ENCODE results near the gene ROR1.
"Not testable (repeated sequence)": the region's sequence is repeated elsewhere in the genome, so short reads cannot be mapped to it uniquely, and the experiment has no call there.

Gene ROR1

DNA sequence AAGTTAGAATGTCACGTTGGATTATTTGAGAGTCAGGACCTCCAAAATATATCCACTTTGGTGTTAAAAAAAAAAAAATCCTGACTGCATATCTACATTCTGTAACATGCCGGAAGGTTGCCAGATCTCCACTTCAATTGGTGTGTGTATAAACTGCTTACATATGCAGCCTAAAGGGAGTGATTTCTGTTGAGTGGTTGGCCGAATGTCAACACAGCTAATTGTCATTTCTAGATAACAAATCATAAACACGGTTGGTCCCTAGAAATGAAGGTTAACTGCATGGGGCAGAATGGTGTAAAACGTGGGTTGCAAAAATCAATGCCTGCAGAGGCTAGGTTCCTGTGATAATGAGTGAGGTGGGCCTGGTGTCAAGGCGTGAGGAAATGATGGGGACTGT, 15.0 kb upstream of the ROR1 start:
- no peak for DNase-seq (ENCODE audit: low spot score)

DNA sequence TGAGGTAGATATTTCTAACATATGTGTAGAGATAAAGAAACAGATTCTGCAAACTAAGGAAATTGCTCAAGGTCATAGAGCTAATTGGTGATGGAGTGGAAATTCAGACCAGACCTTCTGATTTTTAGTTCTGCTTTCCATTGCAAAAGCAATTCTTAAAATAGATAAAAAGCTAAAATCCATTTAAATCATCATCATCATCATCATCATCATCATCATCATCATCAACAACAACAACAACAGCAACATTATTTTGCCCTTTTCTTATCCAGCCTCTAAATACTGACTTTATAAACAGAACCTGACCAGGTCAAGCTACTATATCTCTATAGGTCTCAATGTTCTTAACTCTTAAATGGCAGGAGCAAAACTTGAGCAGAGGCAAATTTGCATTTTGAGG, 14.0 kb upstream of the ROR1 start:
- DNase-seq (ENCODE audit: low spot score): no peak

DNA sequence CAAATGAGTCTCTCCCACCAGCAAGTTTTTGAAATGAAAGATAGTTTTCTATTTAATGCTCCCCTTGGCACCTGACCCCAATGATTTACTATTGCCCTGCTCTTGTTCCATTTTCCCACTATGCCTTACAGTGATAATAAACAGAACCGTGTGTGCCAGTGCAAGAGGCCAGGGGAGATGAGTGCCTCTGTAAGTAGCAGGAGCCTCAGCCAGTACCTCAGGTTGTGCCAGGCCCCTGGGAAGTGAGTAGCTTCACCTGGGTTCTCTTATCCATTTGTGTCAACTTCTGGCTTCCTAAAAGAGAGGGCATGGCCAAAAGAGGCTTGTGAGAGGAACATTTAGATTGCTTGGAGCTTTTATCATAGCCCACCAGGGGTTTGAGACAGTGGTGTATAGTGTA, 3.4 kb upstream of the ROR1 start:
- no peak for DNase-seq (ENCODE audit: low spot score)

DNA sequence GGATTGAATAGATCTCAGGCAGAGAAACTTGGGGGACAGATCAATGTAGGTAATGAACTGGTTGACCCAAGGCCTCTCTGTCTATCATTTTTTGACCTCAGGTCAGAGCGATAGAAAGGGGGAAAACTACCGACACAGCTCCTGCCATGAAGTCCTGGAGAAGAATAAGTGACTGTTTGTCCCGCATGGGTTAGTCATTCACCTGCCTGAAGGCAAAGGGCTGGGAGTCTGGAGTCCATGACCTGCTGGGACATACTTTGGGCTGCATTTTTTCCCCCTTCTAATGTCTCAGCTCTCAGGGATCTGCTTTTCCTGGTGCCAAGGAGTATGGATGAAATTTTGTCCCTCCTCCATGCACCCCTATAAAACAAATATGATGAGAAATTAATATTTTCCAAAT, 1.6 kb upstream of the ROR1 start:
- DNase-seq (ENCODE audit: low spot score): no peak

DNA sequence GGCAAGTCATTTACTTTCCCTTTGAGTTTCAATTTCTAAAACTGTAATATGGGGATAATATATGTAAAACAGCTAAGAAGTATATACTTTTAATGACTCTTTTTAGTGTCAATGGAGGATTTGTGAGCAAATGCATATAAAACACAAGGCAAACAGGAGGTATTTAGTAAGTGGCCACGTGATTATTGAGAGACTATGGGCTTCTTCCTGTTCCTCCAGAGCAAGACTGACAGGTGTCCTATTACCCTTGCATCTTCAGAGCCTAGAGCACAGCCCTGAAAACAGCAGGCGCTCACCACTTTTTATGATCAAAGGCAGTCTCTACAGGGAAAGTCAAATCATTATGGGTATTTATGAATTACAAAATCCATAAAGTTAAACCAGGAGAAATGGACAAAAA, 941 bp upstream of the ROR1 start:
- DNase-seq (ENCODE audit: low spot score): no peak

DNA sequence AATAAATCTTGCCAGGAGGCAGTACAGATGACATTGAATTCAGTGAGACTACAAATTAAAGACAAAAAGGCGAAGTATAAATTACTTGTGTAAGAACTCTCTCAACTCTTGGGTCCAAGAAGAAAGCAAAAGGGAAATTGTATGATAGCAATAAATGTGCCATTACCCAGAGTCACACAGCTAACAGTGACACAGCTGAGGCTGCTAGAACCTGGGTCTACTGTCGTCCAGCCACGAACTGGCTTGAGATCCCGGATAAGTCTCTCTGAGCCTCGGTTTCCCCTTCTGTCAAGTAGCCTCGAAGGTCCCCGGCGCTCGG, 362 bp upstream of the ROR1 start:
- no peak for DNase-seq (ENCODE audit: low spot score)

DNA sequence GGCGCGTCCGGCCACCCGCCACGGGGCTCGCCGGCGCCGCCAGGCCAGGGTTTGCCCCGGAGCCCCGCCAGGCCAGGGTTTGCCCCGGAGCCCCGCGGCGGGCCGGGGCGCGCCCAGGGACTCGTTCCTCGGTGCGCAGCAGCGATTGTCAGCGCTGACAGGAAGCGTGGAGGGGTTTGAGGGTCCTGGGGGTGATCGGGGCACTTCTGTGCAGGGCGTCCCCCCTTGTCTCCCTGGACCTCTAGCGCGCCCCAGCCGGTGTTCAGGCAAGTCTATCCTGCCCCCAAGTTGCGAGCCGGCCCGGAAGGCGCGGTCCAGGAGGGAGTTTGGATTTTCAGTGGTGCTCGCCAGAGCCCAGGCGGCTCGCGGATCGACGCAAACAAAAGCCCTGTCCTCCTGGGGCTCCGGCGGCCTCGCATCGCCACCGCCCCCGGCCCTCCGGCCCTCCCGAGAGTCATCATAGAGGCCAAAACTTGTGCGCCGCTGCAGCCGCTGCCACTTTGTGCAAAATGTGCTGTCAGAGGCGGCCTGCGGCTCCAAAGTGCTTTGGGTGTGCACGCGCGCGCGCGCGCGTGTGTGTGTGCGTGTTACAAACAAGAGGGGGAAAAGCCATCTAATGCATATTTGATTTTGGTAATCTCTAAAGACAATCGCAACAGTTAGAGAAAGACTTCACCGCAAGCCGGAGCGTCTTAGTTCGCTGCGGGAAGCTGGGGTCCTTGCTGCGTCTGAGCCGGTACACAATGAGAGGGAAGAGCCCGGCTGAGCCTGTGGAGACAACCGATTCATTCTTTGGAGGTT, 1.0 kb downstream of the ROR1 start:
- DNase-seq (ENCODE audit: low spot score): peak; percentile 43

DNA sequence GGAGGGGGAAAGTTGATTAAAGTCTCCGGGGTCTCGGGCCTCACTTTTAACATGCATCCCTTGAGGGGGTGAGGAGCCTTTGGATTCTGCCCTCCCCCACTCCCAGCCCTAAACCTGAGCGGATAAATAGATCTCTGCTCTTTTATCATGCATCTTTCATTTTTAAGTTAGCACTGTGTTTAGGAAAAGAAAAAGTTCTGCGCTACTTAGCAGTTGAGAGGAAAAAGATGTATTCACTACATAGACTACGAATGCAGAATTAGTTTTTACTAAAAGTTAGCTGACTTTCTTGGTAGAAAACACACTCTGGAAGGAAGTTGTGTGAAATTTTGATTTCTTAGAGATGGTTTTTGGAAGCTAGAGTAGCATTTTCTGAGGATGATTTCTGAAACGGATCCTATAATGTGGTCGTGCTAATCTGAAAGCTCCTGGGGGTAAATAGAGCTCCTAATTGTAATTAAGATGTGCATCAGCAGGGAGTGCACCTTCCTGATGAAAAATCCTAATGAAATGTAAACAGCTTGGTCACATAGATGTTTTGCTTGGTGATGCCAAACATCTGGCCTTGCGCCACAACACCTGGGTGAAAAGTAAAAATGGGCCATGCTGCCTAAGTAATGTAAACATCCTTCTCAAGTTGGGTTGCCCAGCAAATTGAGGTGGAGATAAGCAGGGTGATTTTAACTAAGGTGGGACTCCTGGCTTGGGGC, 1.8 kb downstream of the ROR1 start:
- no peak for DNase-seq (ENCODE audit: low spot score)

DNA sequence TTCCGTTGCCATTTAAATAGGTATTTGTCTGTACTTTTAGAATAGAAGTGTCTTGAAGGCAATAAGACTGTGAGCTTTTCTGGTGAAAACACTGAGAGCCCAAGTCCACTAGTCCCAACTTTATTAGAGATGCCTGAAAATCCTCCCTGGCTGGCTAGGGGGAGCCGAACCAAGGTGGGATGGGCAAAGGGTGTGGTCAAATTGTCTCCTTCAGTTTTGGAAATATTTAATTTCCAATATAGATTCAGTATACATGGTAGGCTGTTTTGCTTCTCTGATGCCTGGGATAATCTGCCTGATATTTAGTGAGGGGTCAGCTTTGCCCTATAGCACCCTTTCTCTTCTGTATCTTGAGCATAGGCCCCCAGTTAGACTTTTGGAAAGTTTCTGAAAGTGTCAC, 3.5 kb downstream of the ROR1 start:
- no peak for DNase-seq (ENCODE audit: low spot score)

DNA sequence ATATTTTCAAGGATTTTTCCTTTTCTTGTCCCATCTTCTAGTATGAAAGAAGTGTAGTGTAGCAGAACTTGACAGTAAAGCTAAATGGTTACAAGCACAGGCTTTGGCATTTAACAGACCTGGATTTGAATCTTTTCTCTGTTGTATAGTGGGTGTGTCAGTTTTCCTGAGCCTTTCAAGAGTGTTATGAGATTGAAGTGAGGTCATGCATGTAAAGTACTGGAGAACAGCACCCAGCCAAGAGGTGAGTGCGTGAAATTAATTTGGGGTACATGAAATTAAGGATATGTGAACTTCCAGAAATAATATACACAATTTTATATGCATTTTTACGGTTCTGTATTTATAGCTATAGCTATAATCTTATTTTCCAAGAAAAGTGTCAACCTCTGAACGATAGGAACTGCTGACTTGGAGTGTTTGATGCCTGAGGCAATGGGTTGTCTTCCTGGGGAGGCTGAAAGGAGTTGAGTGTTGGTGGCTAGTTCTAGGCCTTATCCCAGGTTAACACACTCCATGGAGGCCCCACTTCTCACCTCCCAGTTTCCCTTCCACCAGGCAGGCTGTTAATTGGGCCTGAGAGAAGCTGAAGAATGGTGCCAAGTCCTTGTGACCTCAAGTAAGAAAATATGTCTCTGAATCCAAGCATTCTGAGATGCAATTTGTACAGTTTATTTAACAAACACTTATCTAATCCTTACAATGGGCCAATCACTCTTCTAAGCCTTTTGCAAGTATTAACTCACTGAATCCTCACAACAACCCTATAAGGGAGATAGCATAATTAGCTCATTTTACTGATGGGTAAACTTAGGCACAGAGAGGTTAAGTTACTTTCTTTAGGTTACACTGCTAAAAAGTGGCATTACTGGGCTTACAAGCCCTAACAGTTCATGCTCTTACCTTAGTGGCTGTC, 4.4 kb downstream of the ROR1 start:
- DNase-seq (ENCODE audit: low spot score): no peak

DNA sequence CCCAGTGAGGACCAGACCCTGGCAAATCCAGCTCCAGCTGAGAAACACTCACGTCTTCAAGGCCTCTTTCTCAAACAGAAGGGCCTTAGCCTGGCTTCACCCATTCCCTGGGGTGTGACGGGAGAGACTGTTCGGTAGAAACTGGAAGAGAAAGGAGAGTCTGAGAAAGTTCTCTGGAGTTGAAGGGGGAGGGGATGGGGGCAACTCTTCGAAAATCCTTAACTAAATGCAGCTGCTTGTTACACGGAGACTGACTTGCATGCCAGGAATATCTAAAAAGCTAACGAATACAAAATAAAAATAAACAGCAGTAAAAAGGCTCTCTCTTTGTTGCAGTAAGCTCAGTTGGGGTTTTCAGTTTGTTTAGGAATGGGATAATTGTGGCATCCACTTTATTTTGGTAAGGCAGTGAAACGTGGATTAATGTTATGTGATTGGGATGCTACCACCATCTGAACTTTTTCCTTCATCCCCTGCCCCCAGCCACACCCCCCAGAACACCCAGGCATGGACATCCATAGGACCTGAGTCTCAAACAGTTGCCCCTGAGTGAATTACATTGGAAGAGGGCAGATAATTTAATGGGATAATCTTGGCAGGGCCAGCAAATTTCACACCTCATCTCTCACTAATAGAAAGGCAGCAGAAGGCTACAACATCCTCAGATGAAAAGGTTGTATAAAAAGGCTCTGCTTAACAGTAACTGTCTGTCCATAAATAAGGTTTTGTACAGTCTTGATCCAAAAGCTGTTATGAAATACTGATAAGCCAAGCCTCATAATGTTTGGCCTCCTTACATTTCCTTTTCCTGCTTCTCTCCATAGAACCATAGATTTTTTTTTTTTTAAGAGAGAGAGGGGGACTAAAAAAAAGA, 5.8 kb downstream of the ROR1 start:
- no peak for DNase-seq (ENCODE audit: low spot score)

DNA sequence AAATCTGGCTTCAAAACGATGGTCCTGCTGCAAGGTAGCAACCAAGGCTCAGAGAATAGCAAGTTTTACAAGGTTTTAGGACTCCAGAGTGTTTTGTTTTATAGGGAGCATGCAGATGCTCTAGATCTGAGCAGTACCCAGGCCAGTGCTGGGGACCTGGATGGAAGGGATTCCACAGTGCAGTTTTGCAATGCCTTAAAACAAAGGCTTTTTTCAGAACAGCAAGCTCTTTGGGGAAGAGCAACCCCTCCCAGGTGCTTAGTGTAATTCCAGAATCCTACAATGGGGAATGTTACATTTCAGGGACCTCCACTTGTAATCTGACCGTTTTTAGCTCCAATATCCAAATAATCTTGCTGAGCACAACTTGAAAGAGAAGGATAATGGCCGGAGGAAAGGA, 6.7 kb downstream of the ROR1 start:
- DNase-seq (ENCODE audit: low spot score): no peak

DNA sequence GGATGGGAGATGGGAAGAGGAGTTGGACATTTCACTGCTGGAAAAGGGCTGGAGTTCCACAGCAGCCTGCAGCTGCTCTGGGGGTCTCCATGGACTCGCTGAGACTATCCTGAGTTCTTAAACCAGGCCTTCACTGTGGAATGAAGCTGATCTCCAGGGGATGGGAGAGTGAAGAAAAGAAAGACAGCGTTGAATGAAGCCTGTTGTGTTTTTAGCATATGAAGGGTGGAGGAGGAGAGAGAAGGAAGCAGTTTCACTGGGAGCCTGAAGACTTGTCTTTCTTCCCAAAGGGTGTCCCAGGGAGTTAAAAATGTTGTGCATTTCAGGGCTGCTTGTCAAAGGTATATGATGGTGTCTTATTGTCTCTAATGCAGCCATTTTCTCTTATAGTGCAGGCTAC, 9.2 kb downstream of the ROR1 start:
- DNase-seq (ENCODE audit: low spot score): no peak

DNA sequence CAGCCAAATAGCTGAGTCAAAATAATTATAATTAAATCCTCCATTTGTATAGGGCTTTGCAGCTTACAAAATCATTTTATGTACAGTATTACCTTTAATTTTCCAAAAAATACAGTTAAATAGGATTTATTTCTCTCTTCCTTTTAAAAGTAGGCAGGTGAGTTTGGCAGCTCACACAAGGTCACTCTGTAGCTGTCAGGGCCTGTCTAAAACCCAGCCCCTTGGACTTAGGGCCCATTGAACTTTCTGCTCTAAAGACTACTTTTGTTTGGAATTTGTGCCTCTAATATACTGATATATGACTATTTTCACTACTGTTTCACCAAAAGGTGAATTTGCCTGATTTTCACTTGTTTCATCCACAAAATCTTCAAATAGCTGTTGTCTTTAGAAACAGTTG, 10.3 kb downstream of the ROR1 start:
- DNase-seq (ENCODE audit: low spot score): no peak

DNA sequence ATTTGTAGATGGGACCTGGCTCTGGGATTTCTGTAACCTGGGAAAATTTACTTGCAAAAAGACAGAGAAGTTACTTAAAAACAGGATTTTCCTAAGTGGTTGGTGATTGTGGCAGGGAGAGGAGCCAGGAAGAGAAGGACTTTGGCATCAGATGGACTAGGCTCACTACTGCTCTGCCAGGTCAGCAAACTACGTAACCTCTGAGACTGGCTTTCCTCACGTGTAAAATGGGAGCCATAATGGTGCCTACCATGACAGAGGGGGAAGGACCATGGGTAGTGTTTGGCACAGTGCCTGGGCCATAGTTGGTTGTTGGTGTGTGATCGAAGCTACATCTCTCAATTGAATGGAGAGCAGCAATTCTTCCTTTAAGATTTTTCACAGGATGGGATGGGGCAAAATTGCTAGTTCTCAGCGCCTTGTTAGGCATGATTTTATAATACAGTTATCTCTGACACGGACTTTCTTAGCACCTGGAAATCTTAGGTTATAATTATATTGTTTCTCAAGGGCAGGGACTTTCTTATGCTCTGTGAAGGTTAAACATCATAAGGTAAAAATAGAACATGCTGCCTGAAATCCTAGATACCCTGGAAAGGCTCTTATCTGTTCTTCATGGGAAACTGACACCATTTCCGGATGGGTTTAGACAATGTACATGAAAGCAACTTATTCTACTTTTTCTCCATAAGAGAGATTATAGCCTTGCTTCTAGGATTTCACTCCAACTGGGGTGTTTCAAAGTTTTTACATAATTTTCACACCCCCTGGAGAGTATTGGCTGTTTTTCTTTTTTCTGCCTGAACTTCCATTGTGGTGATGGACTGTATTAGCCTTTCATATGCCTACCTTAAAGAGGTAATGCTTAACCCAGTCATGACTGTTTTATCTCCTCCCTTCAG, 10.9 kb downstream of the ROR1 start:
- DNase-seq (ENCODE audit: low spot score): no peak

DNA sequence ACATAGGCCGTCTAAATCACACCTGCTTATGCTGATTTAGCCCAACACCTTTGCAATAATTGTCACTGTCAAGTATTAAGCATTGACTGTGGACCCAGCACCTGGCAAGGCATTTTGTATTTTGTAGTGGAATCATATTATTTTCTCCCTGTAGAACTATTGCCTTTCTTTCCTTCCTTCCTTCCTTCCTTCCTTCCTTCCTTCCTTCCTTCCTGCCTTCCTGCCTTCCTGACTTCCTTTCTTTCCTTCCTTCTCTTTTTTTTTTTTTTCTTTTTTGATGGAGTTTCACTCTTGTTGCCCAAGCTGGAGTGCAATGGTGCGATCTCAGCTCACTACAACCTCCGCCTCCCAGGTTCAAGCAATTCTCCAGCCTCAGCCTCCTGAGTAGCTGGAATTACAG, 13.5 kb downstream of the ROR1 start:
- not testable (repeated sequence) for DNase-seq (ENCODE audit: low spot score)

DNA sequence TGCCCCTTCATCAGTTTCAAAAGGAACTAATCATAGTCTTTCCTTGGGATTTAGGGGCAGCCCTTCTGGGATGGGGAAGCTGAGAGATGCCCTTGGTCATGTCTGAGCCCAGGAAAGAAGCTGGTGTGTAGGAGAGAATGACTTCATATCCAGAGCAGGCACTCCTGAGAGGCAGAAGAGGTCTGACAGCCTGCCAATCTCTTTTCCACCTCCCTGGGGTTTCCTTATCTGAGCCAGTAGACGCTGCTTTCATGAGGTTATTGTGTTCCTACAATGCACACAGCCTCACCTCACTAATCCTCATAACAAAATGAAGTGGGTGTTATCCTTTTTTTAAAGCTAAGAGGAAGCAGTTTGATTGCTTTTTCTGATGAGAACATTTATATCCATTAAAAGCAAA, 14.1 kb downstream of the ROR1 start:
- DNase-seq (ENCODE audit: low spot score): no peak

DNA sequence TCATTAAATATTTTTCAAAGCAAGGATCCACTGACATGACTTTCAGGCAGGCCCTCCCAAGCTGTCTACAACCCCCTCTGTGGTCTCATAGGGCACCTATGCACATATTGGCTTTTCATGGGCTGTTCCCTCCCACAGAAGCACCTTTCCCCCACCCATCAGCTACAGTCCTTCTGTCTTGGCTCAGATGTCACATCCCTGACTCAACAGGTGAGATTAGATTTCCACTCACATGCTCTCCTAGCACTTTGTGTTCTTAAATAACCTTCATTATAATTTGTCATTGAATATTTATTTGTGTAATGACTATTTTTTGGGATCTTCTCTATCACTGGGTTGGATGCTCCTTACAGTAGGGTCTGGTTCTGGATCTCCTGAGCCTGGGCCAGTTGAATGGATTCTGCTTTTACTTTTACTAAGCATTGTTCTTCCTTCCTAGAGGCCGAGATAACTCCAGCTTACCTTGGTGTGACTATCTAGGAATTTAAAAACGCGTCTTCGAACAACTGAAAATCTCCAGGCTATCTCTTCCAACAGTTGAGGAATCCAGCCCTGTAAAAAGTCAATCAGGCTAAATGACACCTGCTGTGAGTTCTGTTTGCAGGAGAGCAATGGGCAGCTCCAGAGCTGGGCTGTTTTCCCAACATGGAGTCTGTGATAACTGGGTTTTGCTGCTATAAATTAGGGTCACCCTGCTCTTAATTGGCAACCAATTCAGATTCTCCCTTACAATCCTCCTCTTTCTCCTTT, 16.2 kb downstream of the ROR1 start:
- DNase-seq (ENCODE audit: low spot score): no peak

DNA sequence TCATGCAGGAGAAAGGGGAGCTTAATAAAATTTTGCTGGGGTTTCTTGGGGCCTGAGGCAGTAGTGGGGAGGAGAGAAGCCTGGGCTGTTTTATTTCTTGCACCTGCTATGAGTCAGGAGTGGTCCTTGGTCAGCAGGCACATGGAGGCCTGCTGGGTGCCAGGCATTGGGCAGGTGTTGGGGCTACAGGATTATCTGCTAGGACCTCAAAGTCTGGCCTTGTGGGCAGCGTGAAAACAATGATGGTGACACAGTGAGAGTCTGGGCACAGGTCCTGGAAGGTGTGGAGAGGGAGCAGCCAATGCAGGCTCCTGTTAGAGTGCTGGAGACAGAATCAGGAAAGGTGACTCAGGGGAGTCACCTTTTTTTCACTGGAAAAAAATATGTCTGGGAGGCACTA, 17.2 kb downstream of the ROR1 start:
- no peak for DNase-seq (ENCODE audit: low spot score)

DNA sequence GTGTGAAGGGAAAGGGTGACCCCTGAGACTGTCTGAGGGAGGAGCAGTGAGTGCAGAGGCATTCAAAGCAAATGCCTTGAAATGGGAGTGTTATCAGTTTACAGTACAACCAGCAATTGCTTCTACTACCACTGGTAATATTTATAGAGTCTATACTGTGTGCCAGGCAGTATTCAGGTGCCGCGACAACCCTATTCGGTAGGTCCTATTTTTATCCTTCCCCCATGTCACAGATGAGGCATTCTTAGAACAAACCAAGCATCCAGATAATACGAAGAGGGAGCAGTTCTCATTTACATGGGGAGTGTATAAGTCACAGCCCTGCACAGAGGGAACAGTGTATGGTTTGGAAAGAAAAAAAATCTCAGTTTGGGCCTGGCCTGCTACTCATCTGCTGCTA, 18.3 kb downstream of the ROR1 start:
- DNase-seq (ENCODE audit: low spot score): no peak
